Lower leg skin (tissue), 3 donors: ENCODE data around the gene CHD1.

Experiments used
- CTCF ChIP-seq, 3 donors: fragments of 450-650 bp; IDR thresholded peaks; one replicate each; pipeline ENCODE4 v1.5.1; 2016; ENCODE audit warnings: antibody characterized with exemption in 3 of 3, mild to moderate bottlenecking in 3 of 3, moderate library complexity in 2 of 3
- POLR2A ChIP-seq, 2 donors: fragments of 450-650 bp; IDR thresholded peaks; one replicate each; pipeline ENCODE4 v1.6.1; 2016 to 2017; ENCODE audit warnings: antibody characterized with exemption in 2 of 2, mild to moderate bottlenecking in 1 of 2, moderate library complexity in 1 of 2

- no peak for TF ChIP-seq CTCF (IDR thresholded peaks at IDR 0.05)
- TF ChIP-seq POLR2A (IDR thresholded peaks at IDR 0.05), result no peak
Observed at GRCh38 chr5:98963019-98963418, 34.2 kb upstream of the CHD1 start.
